ENCODE measurements around the gene CAMK2N1. TPM values are rescaled to one million over a fixed set of nuclear protein-coding genes. Genes with fewer than 3 reads are reported as not detected.

Gene CAMK2N1
- total and polyA plus RNA-seq, 2 of the 13 experiments (the other 11 are each of a cell fraction or from before 2014, with no cell fraction given) = 38.0 to 38.6 TPM

DNA sequence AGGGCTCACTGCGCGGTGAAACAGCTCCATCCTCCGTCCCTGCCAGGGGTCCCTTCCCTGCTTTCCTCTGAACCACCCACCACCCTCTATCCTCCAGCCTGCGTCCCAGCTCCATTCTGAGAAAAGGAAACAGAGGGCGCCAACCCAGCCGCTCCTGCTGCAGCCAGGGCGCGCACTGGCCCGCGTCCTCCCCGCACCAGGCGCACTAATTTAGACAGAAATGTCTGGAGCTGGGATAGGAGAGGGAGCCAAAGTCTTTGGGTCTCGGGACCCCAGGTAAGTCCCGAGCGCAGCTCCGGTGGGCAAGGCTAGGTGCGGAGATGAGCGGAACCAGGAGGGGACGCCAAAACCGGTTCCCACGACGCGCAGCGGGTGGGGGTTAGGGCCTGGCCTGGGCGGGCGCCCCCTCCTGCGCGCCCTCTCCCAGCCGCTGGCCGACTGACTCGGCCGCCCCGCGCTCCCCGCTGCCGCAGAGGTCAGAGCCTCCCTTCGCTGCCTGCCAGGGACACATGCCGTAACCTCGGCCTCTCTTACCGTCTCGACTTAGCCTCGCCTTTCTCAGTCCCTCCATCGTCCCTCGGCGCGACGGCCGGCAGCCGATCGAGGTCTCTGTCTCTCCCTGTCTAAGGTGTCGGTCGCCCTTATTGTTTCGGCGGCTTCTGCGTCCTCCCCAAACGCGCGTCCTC, 2.0 kb downstream of the CAMK2N1 start (continued):
- TF ChIP-seq, protein P1, sequence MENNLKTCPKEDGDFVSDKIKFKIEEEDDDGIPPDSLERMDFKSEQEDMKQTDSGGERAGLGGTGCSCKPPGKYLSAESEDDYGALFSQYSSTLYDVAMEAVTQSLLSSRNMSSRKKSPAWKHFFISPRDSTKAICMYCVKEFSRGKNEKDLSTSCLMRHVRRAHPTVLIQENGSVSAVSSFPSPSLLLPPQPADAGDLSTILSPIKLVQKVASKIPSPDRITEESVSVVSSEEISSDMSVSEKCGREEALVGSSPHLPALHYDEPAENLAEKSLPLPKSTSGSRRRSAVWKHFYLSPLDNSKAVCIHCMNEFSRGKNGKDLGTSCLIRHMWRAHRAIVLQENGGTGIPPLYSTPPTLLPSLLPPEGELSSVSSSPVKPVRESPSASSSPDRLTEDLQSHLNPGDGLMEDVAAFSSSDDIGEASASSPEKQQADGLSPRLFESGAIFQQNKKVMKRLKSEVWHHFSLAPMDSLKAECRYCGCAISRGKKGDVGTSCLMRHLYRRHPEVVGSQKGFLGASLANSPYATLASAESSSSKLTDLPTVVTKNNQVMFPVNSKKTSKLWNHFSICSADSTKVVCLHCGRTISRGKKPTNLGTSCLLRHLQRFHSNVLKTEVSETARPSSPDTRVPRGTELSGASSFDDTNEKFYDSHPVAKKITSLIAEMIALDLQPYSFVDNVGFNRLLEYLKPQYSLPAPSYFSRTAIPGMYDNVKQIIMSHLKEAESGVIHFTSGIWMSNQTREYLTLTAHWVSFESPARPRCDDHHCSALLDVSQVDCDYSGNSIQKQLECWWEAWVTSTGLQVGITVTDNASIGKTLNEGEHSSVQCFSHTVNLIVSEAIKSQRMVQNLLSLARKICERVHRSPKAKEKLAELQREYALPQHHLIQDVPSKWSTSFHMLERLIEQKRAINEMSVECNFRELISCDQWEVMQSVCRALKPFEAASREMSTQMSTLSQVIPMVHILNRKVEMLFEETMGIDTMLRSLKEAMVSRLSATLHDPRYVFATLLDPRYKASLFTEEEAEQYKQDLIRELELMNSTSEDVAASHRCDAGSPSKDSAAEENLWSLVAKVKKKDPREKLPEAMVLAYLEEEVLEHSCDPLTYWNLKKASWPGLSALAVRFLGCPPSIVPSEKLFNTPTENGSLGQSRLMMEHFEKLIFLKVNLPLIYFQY (CRISPR knock-in tag; IDR thresholded peaks at IDR 0.05; ENCODE audit: borderline replicate concordance) = no peak
- no peak for TF ChIP-seq ZNF546 (CRISPR knock-in tag; conservative IDR thresholded peaks at IDR 0.05)
- no peak for TF ChIP-seq KMT2B (CRISPR knock-in tag; IDR thresholded peaks at IDR 0.05)
- 0 out of 2 replicates have a peak, but pooled peaks have one; percentile 4 for TF ChIP-seq FOXA3 (CRISPR knock-in tag; IDR thresholded peaks at IDR 0.05)
- TF ChIP-seq, protein P2, sequence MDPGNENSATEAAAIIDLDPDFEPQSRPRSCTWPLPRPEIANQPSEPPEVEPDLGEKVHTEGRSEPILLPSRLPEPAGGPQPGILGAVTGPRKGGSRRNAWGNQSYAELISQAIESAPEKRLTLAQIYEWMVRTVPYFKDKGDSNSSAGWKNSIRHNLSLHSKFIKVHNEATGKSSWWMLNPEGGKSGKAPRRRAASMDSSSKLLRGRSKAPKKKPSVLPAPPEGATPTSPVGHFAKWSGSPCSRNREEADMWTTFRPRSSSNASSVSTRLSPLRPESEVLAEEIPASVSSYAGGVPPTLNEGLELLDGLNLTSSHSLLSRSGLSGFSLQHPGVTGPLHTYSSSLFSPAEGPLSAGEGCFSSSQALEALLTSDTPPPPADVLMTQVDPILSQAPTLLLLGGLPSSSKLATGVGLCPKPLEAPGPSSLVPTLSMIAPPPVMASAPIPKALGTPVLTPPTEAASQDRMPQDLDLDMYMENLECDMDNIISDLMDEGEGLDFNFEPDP (CRISPR knock-in tag; conservative IDR thresholded peaks at IDR 0.05) = no peak
- TF ChIP-seq HES4 (CRISPR knock-in tag; IDR thresholded peaks at IDR 0.05; ENCODE audit: borderline replicate concordance) = no peak
- TF ChIP-seq, protein P3, sequence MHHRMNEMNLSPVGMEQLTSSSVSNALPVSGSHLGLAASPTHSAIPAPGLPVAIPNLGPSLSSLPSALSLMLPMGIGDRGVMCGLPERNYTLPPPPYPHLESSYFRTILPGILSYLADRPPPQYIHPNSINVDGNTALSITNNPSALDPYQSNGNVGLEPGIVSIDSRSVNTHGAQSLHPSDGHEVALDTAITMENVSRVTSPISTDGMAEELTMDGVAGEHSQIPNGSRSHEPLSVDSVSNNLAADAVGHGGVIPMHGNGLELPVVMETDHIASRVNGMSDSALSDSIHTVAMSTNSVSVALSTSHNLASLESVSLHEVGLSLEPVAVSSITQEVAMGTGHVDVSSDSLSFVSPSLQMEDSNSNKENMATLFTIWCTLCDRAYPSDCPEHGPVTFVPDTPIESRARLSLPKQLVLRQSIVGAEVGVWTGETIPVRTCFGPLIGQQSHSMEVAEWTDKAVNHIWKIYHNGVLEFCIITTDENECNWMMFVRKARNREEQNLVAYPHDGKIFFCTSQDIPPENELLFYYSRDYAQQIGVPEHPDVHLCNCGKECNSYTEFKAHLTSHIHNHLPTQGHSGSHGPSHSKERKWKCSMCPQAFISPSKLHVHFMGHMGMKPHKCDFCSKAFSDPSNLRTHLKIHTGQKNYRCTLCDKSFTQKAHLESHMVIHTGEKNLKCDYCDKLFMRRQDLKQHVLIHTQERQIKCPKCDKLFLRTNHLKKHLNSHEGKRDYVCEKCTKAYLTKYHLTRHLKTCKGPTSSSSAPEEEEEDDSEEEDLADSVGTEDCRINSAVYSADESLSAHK (CRISPR knock-in tag; IDR thresholded peaks at IDR 0.05; ENCODE audit: borderline replicate concordance) = no peak
- no peak for TF ChIP-seq ZNF496 (CRISPR knock-in tag; IDR thresholded peaks at IDR 0.05; ENCODE audit: insufficient replicate concordance)
- TF ChIP-seq, protein P4, sequence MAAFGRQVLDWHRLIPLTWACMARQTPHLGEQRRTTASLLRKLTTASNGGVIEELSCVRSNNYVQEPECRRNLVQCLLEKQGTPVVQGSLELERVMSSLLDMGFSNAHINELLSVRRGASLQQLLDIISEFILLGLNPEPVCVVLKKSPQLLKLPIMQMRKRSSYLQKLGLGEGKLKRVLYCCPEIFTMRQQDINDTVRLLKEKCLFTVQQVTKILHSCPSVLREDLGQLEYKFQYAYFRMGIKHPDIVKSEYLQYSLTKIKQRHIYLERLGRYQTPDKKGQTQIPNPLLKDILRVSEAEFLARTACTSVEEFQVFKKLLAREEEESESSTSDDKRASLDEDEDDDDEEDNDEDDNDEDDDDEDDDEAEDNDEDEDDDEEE (CRISPR knock-in tag; IDR thresholded peaks at IDR 0.05) = no peak
- no peak for TF ChIP-seq ZNF549 (CRISPR knock-in tag; IDR thresholded peaks at IDR 0.05)
- TF ChIP-seq HMG20A (CRISPR knock-in tag; IDR thresholded peaks at IDR 0.05; ENCODE audit: borderline replicate concordance) = no peak
- no peak for TF ChIP-seq CHCHD3 (CRISPR knock-in tag; IDR thresholded peaks at IDR 0.05)
- TF ChIP-seq ZMYM4 (CRISPR knock-in tag; IDR thresholded peaks at IDR 0.05) = no peak
- TF ChIP-seq, protein P5, sequence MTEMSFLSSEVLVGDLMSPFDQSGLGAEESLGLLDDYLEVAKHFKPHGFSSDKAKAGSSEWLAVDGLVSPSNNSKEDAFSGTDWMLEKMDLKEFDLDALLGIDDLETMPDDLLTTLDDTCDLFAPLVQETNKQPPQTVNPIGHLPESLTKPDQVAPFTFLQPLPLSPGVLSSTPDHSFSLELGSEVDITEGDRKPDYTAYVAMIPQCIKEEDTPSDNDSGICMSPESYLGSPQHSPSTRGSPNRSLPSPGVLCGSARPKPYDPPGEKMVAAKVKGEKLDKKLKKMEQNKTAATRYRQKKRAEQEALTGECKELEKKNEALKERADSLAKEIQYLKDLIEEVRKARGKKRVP (CRISPR knock-in tag; IDR thresholded peaks at IDR 0.05) = no peak; a peak in 1 of 4 replicates
- no peak for TF ChIP-seq TSC22D2 (CRISPR knock-in tag; IDR thresholded peaks at IDR 0.05; ENCODE audit: borderline replicate concordance)
- no peak for TF ChIP-seq FOXC1 (CRISPR knock-in tag; IDR thresholded peaks at IDR 0.05; ENCODE audit: borderline replicate concordance)
